Activated CD4-positive, alpha-beta T cell treated with anti-CD3 and anti-CD28 coated beads, Interleukin-2, Interleukin-4, amounts not matched to agents 100 ng/mL and 50 ng/mL, durations not matched to agents 16 hours and 8 hours (primary cell): Measurements from ENCODE around the gene EIF3I.

Experiments
- DNase-seq: peaks from one replicate; pipeline ENCODE4 v3.0.0-alpha.2; 2020; ENCODE audit warnings: low spot score

The EIF3I gene

DNA sequence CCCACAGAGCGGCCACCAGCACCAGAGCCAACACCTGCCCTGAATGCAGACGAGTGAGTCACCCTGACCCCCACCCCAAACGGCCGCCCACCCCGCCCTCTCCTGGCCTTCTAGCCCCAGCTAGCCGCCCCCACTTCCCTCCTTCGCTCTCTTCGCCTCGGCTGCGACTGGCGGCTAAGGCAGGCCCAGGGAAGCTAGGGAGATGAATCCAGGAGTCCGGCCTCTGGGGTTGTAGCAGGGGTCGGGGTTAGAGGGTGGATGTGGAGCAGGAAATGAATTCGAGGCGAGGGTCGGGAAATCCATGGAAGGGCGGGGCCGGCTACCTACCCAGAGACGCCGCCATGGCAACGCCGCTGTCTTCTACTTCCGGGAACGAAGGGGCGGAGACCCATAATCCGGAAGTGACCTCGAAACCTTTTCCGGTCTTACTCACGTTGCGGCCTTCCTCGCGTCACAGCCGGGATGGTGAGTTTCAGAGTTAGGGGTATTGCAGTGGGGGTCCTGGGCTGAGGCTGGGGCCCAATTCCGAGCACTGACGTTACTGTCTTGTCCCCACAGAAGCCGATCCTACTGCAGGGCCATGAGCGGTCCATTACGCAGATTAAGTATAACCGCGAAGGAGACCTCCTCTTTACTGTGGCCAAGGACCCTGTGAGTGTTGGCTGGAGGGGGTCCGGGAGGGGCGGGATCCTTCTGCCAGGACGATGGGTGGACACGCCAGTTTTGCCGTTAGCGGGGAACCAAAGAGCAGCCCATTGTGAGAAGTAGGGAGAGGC is at the start of gene EIF3I, which contains the start of gene TMEM234:
EIF3I (plus strand) TSS at position 428 of the 776 bp plus-strand sequence; CDS start at position 463, 35 bp downstream.
TMEM234 (minus strand) TSS at position 374 of the 776 bp plus-strand sequence; CDS start at position 343, 31 bp downstream.
- peak; percentile 94 for DNase-seq

DNA sequence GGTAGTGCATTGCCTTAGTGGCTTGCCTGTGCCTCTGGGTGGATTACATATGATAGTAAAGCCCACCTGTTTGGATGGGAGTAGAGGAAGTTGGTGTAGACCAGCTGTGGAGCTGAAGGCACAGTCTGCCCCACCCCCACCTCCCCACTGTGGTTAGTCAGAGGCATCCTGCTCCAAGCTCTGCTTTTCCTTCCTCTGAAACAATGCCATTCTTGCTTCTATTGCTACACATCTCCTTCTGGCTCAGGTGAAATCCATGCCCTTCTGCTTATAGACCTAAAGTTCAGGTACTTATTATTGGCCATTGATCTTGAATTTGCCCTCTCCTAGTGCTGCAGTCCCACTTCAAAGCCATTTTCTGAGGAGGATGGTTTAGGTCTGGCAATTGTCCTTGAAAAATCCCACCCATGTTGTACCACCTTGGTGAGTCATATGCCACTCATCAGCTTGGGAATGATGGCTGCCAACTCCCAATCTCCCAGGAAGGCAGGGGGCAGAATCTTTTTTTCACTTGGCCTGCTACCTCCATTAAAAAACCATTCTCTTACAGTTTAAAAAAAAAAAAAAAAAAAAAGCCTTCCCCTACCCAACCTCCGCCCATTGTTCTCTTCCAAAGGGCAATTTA is 49.5 kb upstream of the EIF3I start:
- no peak for DNase-seq

GRCh38 chr1:32178380-32179192 is 43.6 kb upstream of the EIF3I start:
- no peak for DNase-seq

GRCh38 chr1:32179193-32179442 is 43.1 kb upstream of the EIF3I start:
- no peak for DNase-seq

DNA sequence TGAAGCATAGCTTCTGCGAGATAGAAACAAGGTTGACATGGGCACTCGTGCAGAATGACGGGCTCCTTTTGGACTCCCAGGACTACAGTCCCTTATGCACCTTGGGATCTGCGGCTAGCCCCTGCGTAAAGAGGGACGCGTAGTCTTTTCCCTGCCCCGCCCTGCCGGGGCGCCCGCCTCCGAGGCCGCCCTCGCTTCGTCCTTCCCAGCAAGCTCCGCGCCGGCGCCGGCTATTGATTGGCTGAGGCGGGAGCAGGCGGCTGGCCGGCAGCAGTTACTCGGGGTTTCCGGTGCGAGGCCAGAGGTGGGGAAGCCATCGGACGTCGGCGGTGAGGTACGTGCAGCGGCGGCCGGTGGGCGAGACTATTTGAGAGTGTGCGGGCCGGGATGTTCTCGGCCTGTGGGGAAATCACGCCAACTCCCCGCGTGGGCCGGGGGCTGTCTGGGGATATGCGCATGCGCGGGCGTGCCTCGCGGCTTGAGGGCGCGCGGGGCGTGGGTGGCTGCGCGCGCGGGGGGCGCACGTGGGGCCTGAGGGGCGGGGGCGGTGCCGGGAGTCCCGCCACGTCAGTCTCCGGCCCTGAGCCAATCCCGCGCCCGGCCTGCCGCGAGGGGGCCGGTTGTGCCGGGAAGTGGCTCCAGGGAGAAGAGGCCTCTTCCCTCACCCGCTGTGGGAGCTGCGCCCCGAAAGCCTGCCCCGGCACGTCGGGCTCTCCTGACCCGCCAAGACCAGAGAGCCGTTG is 42.6 kb upstream of the EIF3I start, which contains the start of gene TXLNA:
TXLNA (plus strand) TSS at position 233 of the 743 bp plus-strand sequence. CDS start 671 bp downstream, outside the sequence.
- DNase-seq, result peak; percentile 95

GRCh38 chr1:32180186-32181060 is 41.8 kb upstream of the EIF3I start:
- peak; percentile 69 for DNase-seq

DNA sequence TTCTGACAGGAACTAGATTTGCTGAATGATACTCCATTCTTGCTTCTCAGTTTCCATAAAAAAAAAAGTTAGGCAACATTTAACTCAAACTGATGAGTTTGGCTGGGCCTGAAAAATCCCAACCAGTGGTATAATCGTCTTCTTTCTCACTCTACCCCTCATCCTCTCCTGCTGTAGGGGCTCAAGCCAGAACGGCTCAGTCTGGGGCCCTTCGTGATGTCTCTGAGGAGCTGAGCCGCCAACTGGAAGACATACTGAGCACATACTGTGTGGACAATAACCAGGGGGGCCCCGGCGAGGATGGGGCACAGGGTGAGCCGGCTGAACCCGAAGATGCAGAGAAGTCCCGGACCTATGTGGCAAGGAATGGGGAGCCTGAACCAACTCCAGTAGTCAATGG is 41.1 kb upstream of the EIF3I start:
- no peak for DNase-seq

DNA sequence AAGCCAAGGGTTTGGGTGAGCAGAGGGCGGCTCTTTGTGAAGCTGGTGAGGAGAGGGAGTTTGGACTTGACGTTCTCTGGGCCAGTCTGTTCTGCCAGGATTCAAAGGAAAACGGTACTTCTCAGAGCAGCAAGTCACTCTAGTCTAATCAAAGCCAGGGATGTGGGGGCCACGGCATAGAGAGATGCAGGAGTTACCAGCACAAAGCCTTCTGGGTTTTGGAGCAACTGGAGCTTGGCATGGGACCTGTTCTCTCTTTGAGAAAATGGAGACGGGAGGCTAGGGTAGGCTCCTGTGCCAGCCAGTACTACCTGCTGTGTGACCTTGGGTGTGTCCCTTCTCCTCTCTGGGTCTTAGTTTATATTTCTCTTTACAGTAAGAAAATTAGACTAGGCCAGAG is 40.6 kb upstream of the EIF3I start:
- no peak for DNase-seq

- DNase-seq, result no peak
These were observed 40.1 kb upstream of the EIF3I start for GRCh38 chr1:32182060-32182459.

GRCh38 chr1:32184650-32185049 is 37.6 kb upstream of the EIF3I start:
- no peak for DNase-seq

DNA sequence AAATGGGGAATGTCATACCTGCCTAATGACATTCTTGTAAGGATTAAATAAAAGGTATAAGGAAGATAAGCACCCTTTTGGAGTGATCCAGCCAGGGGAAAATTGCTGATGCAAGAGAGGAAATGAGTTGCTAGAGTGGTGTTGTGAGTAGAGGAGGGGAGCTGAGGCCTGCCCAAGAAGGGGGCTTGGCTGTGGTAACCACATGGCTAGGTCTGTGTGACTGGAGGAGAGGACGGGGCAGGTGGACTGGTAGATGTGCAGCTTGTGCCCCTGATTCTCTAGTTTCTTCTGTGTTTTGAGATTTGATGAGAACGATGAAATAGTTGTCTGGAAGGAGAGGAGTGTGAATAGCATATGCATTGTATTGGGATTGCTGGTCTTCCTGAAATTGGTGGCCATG is 36.1 kb upstream of the EIF3I start:
- DNase-seq, result no peak

- no peak for DNase-seq
These were observed 35.7 kb upstream of the EIF3I start for GRCh38 chr1:32186491-32186890.

GRCh38 chr1:32187850-32188249 is 34.4 kb upstream of the EIF3I start:
- DNase-seq, result no peak

DNA sequence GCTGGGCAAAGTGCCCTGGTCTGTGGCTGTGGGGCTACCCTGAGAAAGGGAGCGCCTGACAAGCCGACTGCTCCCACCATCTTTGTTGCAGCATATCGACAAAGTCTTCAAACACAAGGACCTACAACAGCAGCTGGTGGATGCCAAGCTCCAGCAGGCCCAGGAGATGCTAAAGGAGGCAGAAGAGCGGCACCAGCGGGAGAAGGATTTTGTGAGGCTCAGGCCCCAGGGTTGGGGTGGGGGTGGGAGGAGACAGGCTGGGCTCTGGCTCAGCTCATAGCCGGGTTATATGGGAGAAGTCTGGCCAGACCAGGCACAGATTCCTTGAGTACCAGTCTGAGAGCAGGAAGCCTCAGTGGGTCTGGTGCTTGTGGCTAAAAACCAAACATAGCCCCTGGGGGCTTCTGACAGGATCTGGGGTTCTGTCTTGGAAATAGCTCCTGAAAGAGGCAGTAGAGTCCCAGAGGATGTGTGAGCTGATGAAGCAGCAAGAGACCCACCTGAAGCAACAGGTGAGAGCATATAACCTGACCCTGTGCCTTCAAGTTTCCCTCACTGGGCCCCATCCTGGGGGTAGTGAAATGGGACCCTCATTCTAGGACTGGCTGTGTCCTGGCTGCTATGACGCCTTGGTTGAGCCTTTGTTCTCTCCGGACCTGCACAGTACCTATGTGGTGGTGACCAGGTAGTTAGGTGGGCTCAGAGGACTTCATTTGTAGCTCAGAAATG is 29.8 kb upstream of the EIF3I start:
- DNase-seq, result no peak

- DNase-seq, result no peak
These were observed 27.2 kb upstream of the EIF3I start for GRCh38 chr1:32194984-32195383.

GRCh38 chr1:32195531-32195930 is 26.7 kb upstream of the EIF3I start:
- DNase-seq, result no peak

DNA sequence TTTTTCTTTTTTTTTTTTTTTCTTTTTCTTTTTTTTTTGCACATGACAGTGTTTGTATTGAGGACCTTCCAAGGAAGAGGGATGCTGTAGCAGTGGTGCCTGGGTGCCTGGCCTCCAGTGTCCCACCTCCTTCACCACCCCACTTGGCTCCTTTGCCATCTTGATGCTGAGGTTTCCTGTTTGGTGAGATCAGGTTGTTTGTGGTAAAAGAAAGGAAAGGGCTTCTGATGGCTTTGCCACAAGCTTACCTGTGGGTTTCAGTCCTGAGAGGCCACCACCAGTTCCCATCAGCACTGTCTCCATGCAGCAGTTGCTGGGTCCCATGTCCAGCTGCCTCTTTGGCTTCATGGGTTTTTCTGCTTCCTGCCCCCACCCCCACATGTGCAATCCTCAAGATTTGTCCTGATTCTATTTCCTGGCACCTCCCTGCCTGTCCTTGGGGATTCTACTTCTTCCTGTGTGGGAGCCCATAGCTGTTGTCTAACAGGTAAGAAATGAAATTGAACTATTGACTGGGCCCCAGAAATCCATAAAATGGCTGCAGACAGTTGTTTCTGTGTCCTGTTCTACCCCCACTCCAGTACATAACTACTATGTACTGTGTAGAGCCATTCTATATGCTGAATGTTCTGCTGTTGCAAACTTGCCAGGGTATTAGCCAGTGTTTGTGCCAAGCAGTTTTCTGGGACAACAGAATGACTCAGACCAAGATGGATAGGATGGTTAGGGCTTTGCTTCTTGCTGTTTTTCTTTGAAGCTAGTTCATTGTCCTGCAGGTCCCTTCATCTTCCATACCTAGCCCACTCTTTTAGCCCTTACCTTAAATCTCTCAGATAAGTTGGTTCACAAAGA is 26.0 kb upstream of the EIF3I start:
- peak; percentile 46 for DNase-seq

- DNase-seq, result no peak
These were observed 25.1 kb upstream of the EIF3I start for GRCh38 chr1:32197074-32197473.

GRCh38 chr1:32197837-32198236 is 24.4 kb upstream of the EIF3I start:
- no peak for DNase-seq
